Psoas muscle (tissue), 8 donors: Measurements from ENCODE around the gene POLR3A. TPM values are rescaled to one million over a fixed set of nuclear protein-coding genes. Genes with fewer than 3 reads are reported as not detected.

Experiments
- ATAC-seq, 4 donors: fragments of 200-7000 bp; cut with Tn5 transposase; one replicate each; pipeline ENCODE4 v1.9.1; 2020; ENCODE audit warnings: moderate library complexity in 3 of 4, mild to moderate bottlenecking in 2 of 4
- DNase-seq, 2 donors: peaks; one replicate each; pipeline ENCODE4 v3.0.0-alpha.2; 2020
- H3K27ac ChIP-seq: fragments of 200-600 bp; one replicate; pipeline ENCODE4 v1.8.0; 2022
- H3K27me3 ChIP-seq, 3 donors: fragments of 200-600 bp in 1 of 3; one replicate each; pipeline versions ENCODE4 v1.6.1 to v1.8.0; 2013 to 2022; ENCODE audit warnings: low read length in 2 of 3, mild to moderate bottlenecking in 2 of 3, moderate library complexity in 1 of 3; ENCODE audit not compliant: insufficient read depth in 3 of 3
- H3K36me3 ChIP-seq, 2 donors: fragments of 200-600 bp in 1 of 2; one replicate each; pipeline versions ENCODE4 v1.6.1 to v1.8.0; 2013 to 2022; ENCODE audit warnings: low read depth in 1 of 2, mild to moderate bottlenecking in 1 of 2, moderate library complexity in 1 of 2; ENCODE audit not compliant: insufficient read depth in 1 of 2
- H3K4me1 ChIP-seq: fragments of 200-600 bp; one replicate; pipeline ENCODE4 v1.8.0; 2022
- H3K4me3 ChIP-seq: fragments of 200-600 bp; one replicate; pipeline ENCODE4 v1.8.0; 2022; ENCODE audit warnings: mild to moderate bottlenecking
- H3K9me3 ChIP-seq: fragments of 200-600 bp; one replicate; pipeline ENCODE4 v1.8.0; 2022
- WGBS, 3 donors: extraction: QIAGEN DNeasy Blood & Tissue Kit; methylation state at CpG; one replicate each; pipeline versions ENCODE4 v1.1.6 to v1.1.7; 2013; 5-methylcytosine and 5-hydroxymethylcytosine counted together
- intact Hi-C, 2 donors: fragments of 100-400 bp; cut with DNase I; formaldehyde crosslinking; loops; one replicate each; pipeline versions ENCODE4 v1.11.0 to v1.14.2; 2022
- polyA plus RNA-seq, 3 donors: library from polyadenylated mRNA; stranded (reverse); fragments of 200-250 nt; gene quantifications; one replicate each; pipeline ENCODE4 v1.2.3, GENCODE V29; 2013
- total RNA-seq, 4 donors: library from RNA; stranded (reverse); fragmentation: NEBNext Ultra II Directional in 2 of 4; extraction: Animal tissue kit (Norgen Biotek cat#: 25700) in 2 of 4; gene quantifications; one replicate each; pipeline versions ENCODE4 v1.2.1 to v1.2.4, GENCODE V29; 2021 to 2023
- TF ChIP-seq, protein P1 (sequence below): fragments of 200-600 bp; IDR thresholded peaks from one replicate; pipeline ENCODE4 v1.8.0; 2022; ENCODE audit warnings: antibody characterized with exemption
- donor health status: healthy with polysubstance abuse.
- donor health status: DM: no; HTN: no; CAD: no; lungs with moderate emphysema.
- donor health status: Bipolar disorder and iron deficiency.
- donor health status: healthy.
- donor health status: DM: yes; HTN: yes; CAD: no.
- donor health status: DM: no; HTN: no; CAD: no.
- donor health status: DM: no; HTN: no; CAD: no.
- donor health status: DM: yes; HTN: yes; CAD: no.

POLR3A gene
- total and polyA plus RNA-seq, 7 donors = 5.2 to 16.5 (median 12.6) TPM

DNA sequence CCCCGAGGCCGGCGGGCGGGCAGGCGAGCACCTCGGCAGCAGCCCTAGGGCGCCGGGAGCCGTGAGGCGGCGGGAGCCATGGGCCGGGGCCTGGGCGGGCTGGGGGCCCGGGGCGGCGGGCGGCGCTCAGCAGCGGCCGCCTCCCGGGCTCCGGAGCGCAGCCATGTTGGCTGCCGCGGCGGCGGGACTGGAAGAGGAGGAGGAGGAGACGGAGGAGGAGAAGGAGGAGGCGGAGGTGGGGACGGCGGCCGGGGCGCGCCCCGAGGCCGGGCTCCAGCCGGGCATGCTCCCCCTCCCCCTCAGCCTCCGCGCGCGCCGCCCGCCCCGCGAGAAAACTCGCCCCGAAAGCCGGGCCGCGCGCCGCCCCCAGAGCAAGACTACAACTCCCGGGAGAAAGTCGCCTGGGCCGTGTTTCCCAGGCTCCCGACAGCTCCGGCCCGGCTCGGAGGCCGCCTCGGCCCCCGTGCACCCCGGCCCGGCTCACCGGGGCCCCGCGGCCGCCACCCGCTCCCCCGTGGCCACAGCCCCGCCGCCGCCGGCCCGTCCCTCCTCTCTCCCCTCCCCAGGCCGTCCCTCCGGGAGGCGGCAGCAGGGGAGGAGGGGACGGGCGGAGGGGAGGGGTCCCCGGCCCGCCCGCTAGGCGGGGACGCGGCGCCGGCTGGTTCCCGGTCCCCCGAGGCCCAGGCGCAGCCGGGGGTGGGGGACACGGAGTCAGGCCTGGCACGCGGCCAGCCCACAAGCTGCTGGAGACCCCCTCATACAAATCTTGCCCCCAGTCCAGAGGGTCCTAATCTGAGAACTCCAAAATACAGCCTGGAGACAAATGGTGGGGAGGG, 102.5 kb downstream of the POLR3A start, which contains the start of gene DLG5:
Gene DLG5 (minus strand): TSS at position 190 of the 836 bp plus-strand sequence. CDS start 235 bp downstream, outside the sequence.
- intact Hi-C loops = loop anchor here in 1 of 2 donors (5.0 kb wide), 3 partner anchors 46 to 79 kb away; no protein-coding TSS in a partner anchor
- peak; percentile 75 to 82 (median 77) for ATAC-seq

GRCh38 chr10:77925795-77926565, 103.3 kb downstream of the POLR3A start:
- TF ChIP-seq, protein P1, sequence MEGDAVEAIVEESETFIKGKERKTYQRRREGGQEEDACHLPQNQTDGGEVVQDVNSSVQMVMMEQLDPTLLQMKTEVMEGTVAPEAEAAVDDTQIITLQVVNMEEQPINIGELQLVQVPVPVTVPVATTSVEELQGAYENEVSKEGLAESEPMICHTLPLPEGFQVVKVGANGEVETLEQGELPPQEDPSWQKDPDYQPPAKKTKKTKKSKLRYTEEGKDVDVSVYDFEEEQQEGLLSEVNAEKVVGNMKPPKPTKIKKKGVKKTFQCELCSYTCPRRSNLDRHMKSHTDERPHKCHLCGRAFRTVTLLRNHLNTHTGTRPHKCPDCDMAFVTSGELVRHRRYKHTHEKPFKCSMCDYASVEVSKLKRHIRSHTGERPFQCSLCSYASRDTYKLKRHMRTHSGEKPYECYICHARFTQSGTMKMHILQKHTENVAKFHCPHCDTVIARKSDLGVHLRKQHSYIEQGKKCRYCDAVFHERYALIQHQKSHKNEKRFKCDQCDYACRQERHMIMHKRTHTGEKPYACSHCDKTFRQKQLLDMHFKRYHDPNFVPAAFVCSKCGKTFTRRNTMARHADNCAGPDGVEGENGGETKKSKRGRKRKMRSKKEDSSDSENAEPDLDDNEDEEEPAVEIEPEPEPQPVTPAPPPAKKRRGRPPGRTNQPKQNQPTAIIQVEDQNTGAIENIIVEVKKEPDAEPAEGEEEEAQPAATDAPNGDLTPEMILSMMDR = no peak
- no peaks in the 10 kb centered on the region for H3K9me3 ChIP-seq
- H3K4me1 ChIP-seq = peaks cover 10% of the 10 kb centered on the region
- H3K27ac ChIP-seq = peak overlapping the region; percentile 84
- intact Hi-C loops = loop anchor here in 1 of 2 donors (5.0 kb wide), 3 partner anchors 46 to 79 kb away; no protein-coding TSS in a partner anchor
- WGBS, 3 donors = 1 to 2% (median 2%) methylated on average over 52 to 73 of the region's 73 CpGs
- peak overlapping the region; percentile 90 for H3K4me3 ChIP-seq
- H3K36me3 ChIP-seq = no peaks in the 10 kb centered on the region
- ATAC-seq (peak; percentile 53 to 78 (median 66)), DNase-seq (peak; percentile 54 to 78)
- H3K27me3 ChIP-seq = no peaks in the 10 kb centered on the region

More for the DNA sequence above, 102.5 kb downstream of the POLR3A start, which contains the start of gene DLG5:
- peak; percentile 78 to 85 for DNase-seq
- H3K4me3 ChIP-seq = peak within 1 kb of the TSS; percentile 90
- TF ChIP-seq, protein P1 = no peak
- no peaks in the 10 kb centered on the region for H3K9me3 ChIP-seq
- no peaks in the 10 kb centered on the region for H3K36me3 ChIP-seq
- peak within 1 kb of the TSS; percentile 84 for H3K27ac ChIP-seq
- H3K4me1 ChIP-seq = peaks cover 10% of the 10 kb centered on the region
- H3K27me3 ChIP-seq = no peaks in the 10 kb centered on the region
- WGBS, 3 donors = 0 to 1% (median 0%) methylated on average over 33 to 93 of the region's 95 CpGs

DNA sequence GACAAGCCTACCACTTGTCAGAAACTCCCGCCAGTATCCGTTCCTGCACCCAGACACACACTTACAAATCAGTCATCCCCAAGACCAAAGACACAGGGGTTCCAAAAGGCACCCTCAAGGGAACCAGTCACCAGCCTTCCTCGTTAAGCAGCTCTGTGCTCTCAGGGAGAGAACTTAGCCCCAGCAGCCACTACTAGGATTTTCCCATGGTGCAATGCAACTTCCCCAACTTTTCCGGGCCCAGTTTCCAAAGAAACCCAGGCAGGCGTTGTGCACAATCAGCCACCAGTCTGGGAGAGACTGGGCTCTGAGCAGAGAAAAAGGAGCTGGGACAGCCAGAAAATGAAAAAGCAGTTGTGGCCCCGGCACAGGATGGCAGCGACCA, 103.9 kb downstream of the POLR3A start:
- Histone ChIP-seq H3K9me3 (no peaks in the 10 kb centered on the region), H3K27ac (peak overlapping the region; percentile 84), H3K36me3 (no peaks in the 10 kb centered on the region), H3K4me3 (peak overlapping the region; percentile 90), H3K27me3 (no peaks in the 10 kb centered on the region), H3K4me1 (peaks cover 12% of the 10 kb centered on the region)
- no peak for DNase-seq
- WGBS, 3 donors = 9 to 24% (median 12%) methylated on average over 7 of the region's 7 CpGs
- intact Hi-C loops = loop anchor here in 1 of 2 donors (5.0 kb wide), 3 partner anchors 47 to 78 kb away; no protein-coding TSS in a partner anchor
- ATAC-seq = peak; percentile 12 to 48 (median 26)
- TF ChIP-seq, protein P1 = no peak

DNA sequence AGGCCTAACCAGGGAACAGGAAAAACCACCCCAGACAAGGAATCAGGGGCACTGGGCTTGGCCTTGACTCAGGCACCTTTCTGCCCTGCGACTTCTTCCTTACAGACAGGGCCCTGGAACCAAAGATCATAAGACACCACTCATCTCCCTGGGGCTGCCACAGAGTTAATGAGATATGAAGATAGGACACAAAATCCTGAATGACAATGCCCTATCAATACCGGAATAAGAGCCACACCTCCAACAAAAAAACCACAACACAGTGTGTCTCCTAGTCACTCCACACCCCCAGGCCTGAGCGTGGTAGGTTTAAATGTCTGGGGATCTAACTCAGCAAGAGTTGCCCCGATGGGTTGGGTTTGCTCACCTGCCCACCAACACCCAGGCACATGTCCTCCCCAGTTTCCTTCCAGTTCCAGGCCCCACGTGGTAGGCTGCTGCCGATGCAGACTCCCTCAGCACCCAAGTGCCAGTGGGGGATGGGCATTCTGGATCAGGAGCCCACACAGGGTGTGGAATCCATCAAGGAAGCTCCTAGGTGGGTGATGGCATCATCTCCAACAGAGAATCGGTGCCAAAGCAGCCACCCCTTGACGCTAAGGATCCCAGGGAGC, 106.6 kb downstream of the POLR3A start:
- intact Hi-C loops = no loop called here
- Histone ChIP-seq H3K4me3 (no peak overlapping the region), H3K27me3 (no peaks in the 10 kb centered on the region), H3K9me3 (no peaks in the 10 kb centered on the region), H3K27ac (no peak overlapping the region), H3K4me1 (peaks cover 23% of the 10 kb centered on the region), H3K36me3 (no peaks in the 10 kb centered on the region)
- DNase-seq (no peak), ATAC-seq (no peak)
- TF ChIP-seq, protein P1 = no peak
- 76 to 84% (median 80%) methylated on average over 8 of the region's 8 CpGs for WGBS, 3 donors
